WI38 (cell line): ENCODE results near the gene PDE4B.
"Not testable (repeated sequence)": the region's sequence is repeated elsewhere in the genome, so short reads cannot be mapped to it uniquely, and the experiment has no call there.

ENCODE experiments used
- H3K4me3 ChIP-seq: 2 replicates; pipeline ENCODE4 v1.5.1; 2011; ENCODE audit warnings: low read depth, mild to moderate bottlenecking, control low read depth, low read length
- CTCF ChIP-seq: IDR thresholded peaks from 2 replicates; pipeline ENCODE4 v1.5.1; 2012; ENCODE audit warnings: low read depth, mild to moderate bottlenecking, control low read depth, low read length

The PDE4B gene

GRCh38 chr1:66315671-66316070 lies 523.0 kb downstream of the PDE4B start:
- no peak for TF ChIP-seq CTCF
- H3K4me3 ChIP-seq = no peak overlapping the region

GRCh38 chr1:66316464-66317247 lies 524.0 kb downstream of the PDE4B start:
- TF ChIP-seq CTCF = no peak

GRCh38 chr1:66317248-66317515 lies 524.5 kb downstream of the PDE4B start:
- TF ChIP-seq CTCF = no peak

More at GRCh38 chr1:66316464-66317247, 524.0 kb downstream of the PDE4B start:
- no peak overlapping the region for H3K4me3 ChIP-seq

GRCh38 chr1:66320231-66320630 lies 527.5 kb downstream of the PDE4B start:
- no peak for TF ChIP-seq CTCF
- no peak overlapping the region for H3K4me3 ChIP-seq

More at GRCh38 chr1:66317248-66317515, 524.5 kb downstream of the PDE4B start:
- H3K4me3 ChIP-seq = no peak overlapping the region

- H3K4me3 ChIP-seq = not testable (repeated sequence)
Measured at GRCh38 chr1:66322462-66322861, 529.8 kb downstream of the PDE4B start.

GRCh38 chr1:66323958-66324625 lies 531.4 kb downstream of the PDE4B start:
- no peak overlapping the region for H3K4me3 ChIP-seq
- no peak for TF ChIP-seq CTCF

GRCh38 chr1:66325594-66326380 lies 533.1 kb downstream of the PDE4B start:
- no peak for TF ChIP-seq CTCF
- no peak overlapping the region for H3K4me3 ChIP-seq
